K562 (cell line): ENCODE data around the gene WDR54. TPM values are rescaled to one million over a fixed set of nuclear protein-coding genes. Genes with fewer than 3 reads are reported as not detected.

Source experiments
- CBX1 ChIP-seq: sonication (generic); IDR thresholded peaks from 2 replicates; pipeline ENCODE4 v1.6.1; 2016; ENCODE audit warnings: antibody characterized with exemption, low read depth, mild to moderate bottlenecking
- JUND ChIP-seq, 2 experiments: IDR thresholded peaks; 2 replicates in 1 of 2; 3 replicates in 1 of 2; pipeline ENCODE4 v1.6.1; 2011; ENCODE audit warnings: borderline replicate concordance in 2 of 2, low read depth in 2 of 2, low read length in 2 of 2, improper control_type of control experiment in 1 of 2, missing biosample characterization in 1 of 2, missing genetic modification characterization in 1 of 2, missing genetic modification reagents in 1 of 2
- MCM2 ChIP-seq: fragments of 450-650 bp; IDR thresholded peaks from 2 replicates; pipeline ENCODE4 v1.6.1; 2017; ENCODE audit warnings: low read depth, mild to moderate bottlenecking
- NFATC3 ChIP-seq: fragments of 450-650 bp; IDR thresholded peaks from 2 replicates; pipeline ENCODE4 v1.6.1; 2017; ENCODE audit warnings: mild to moderate bottlenecking
- PHF20 ChIP-seq: fragments of 450-650 bp; IDR thresholded peaks from 2 replicates; pipeline ENCODE4 v1.6.1; 2018; ENCODE audit not compliant: partially characterized antibody
- POLR2B ChIP-seq: fragments of 450-650 bp; IDR thresholded peaks from 2 replicates; pipeline ENCODE4 v1.6.1; 2018; ENCODE audit warnings: low read depth; ENCODE audit not compliant: partially characterized antibody
- ZNF146 ChIP-seq: IDR thresholded peaks from one replicate; pipeline ENCODE4 v1.6.1; 2018; ENCODE audit warnings: missing compliant biosample characterization; ENCODE audit not compliant: unreplicated experiment
- ZNF212 ChIP-seq: fragments of 450-650 bp; formaldehyde crosslinking; IDR thresholded peaks from 2 replicates; pipeline ENCODE4 v1.4.0; 2020; ENCODE audit warnings: mild to moderate bottlenecking
- ZNF583 ChIP-seq: fragments of 250-450 bp; sonication (Bioruptor Pico); IDR thresholded peaks from 2 replicates; pipeline ENCODE4 v1.4.0; 2020
- ZNF75A ChIP-seq: fragments of 450-650 bp; formaldehyde crosslinking; IDR thresholded peaks from 2 replicates; pipeline ENCODE4 v1.4.0; 2020; ENCODE audit warnings: mild to moderate bottlenecking
- polyA plus RNA-seq, 8 experiments: library from polyadenylated mRNA; depleted of rRNA in 4 of 8; stranded (reverse) in 5 of 8; unstranded in 3 of 8; fragments of >200 nt; fragmentation: Nextera tagmentation in 2 of 8; fragmentation: Illumina TruSeq in 1 of 8; extraction: Ambion mirVana in 2 of 8; extraction: Trizol in 1 of 8; gene quantifications; 2 replicates each; pipeline versions ENCODE4 v1.2.1 to v1.2.3, GENCODE V29; 2011 to 2014; ENCODE audit warnings: inconsistent platforms in 1 of 8, missing spikeins in 1 of 8
- total RNA-seq, 7 experiments: library from RNA; depleted of rRNA in 6 of 7; stranded (reverse); fragments of >200 nt in 6 of 7; fragmentation: Illumina TruSeq in 2 of 7; extraction: Trizol in 2 of 7; gene quantifications; 2 replicates each; pipeline versions ENCODE4 v1.2.1 to v1.2.3, GENCODE V29; 2011 to 2021; ENCODE audit warnings: low replicate concordance in 1 of 7
- TF ChIP-seq, protein P1 (sequence below): fragments of 250-450 bp; sonication (Bioruptor Pico); IDR thresholded peaks from 2 replicates; pipeline ENCODE4 v1.4.0; 2020; ENCODE audit warnings: mild to moderate bottlenecking, moderate library complexity, borderline replicate concordance
- TF ChIP-seq, protein P2 (sequence below): fragments of 250-450 bp; sonication (Bioruptor Pico); IDR thresholded peaks from 2 replicates; pipeline ENCODE4 v1.5.0; 2020; ENCODE audit warnings: mild to moderate bottlenecking, borderline replicate concordance
- TF ChIP-seq, protein P3 (sequence below), 2 experiments: fragments of 150-350 bp in 1 of 2; IDR thresholded peaks; 2 replicates each; pipeline ENCODE4 v1.6.1; 2012 to 2016; ENCODE audit warnings: low read depth in 2 of 2, low read length in 2 of 2, mild to moderate bottlenecking in 1 of 2, moderate library complexity in 1 of 2
- TF ChIP-seq, protein P4 (sequence below), 3 experiments: IDR thresholded peaks in 2 of 3; conservative IDR thresholded peaks in 1 of 3; 2 replicates each; pipeline ENCODE4 v1.5.1; 2011 to 2012; ENCODE audit warnings: low read length in 3 of 3, mild to moderate bottlenecking in 3 of 3, control low read depth in 2 of 3, improper control_type of control experiment in 1 of 3, inconsistent platforms in 1 of 3, low read depth in 1 of 3, mixed read lengths in 1 of 3, moderate library complexity in 1 of 3; ENCODE audit not compliant: insufficient read depth in 2 of 3
- TF ChIP-seq, protein P5 (sequence below): fragments of 250-450 bp; sonication (Bioruptor Pico); IDR thresholded peaks from 2 replicates; pipeline ENCODE4 v1.8.0; 2021; ENCODE audit warnings: borderline replicate concordance, mild to moderate bottlenecking, moderate library complexity; ENCODE audit not compliant: poor library complexity, severe bottlenecking

WDR54 gene
- total and polyA plus RNA-seq, 9 of the 15 experiments (the other 6 are each of a cell fraction or from before 2014, with no cell fraction given): 5.2 to 15.2 (median 7.4) TPM

DNA sequence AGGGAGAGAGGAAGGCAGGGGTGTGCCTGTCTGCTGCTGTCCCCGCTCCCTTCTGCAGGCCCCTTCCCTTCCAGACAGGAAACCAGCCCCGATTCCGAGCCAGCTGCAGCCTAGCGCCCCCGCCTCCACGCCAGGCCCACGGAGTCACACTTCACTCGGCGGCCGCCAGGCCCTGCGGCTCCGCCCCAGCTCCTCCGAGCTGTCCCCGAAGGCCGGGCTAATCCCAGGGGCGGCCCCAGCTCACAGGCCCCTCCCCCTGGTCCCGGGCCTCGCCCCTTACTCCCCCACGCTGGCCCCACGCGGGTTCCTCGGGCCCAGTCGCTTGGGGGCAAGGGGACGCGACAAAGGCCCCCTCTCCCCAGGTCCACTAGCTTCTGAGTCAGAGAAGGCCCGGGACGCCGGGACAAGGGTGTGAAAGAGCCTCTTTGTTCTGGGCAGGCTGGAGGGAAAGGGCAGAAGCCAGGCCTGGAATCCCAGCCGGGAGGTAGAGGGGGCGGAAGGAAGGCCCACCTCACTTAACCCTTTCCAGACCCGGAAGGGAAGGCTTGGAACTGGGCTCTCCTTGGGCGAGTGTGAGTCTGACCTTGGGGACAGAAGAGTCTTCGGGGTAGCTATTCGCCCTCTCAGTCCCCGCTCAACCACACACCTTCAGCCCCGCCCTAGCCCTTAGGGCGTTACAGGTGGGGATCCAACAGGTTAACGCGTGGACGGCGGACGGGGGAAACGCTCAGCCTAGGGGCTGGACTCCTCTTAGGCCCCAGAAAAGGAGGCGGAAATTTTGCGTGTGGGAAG lies 19.0 kb downstream of the WDR54 start (continued):
- TF ChIP-seq MCM2 (no peak), JUND (IDR thresholded peaks at IDR 0.05; ENCODE audit: borderline replicate concordance, low read depth, low read length) (no peak), JUND (tag; IDR thresholded peaks at IDR 0.05; ENCODE audit: borderline replicate concordance, low read depth, low read length) (no peak; the same call in 2 of the 3 replicates), POLR2B (peak; percentile 59), ZNF75A (CRISPR knock-in tag) (no peak), NFATC3 (no peak), ZNF583 (no peak), ZNF212 (no peak), PHF20 (peak; percentile 12), ZNF146 (CRISPR knock-in tag) (no peak), CBX1 (no peak)
- TF ChIP-seq, protein P1, sequence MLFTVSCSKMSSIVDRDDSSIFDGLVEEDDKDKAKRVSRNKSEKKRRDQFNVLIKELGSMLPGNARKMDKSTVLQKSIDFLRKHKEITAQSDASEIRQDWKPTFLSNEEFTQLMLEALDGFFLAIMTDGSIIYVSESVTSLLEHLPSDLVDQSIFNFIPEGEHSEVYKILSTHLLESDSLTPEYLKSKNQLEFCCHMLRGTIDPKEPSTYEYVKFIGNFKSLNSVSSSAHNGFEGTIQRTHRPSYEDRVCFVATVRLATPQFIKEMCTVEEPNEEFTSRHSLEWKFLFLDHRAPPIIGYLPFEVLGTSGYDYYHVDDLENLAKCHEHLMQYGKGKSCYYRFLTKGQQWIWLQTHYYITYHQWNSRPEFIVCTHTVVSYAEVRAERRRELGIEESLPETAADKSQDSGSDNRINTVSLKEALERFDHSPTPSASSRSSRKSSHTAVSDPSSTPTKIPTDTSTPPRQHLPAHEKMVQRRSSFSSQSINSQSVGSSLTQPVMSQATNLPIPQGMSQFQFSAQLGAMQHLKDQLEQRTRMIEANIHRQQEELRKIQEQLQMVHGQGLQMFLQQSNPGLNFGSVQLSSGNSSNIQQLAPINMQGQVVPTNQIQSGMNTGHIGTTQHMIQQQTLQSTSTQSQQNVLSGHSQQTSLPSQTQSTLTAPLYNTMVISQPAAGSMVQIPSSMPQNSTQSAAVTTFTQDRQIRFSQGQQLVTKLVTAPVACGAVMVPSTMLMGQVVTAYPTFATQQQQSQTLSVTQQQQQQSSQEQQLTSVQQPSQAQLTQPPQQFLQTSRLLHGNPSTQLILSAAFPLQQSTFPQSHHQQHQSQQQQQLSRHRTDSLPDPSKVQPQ (CRISPR knock-in tag): no peak
- TF ChIP-seq, protein P2, sequence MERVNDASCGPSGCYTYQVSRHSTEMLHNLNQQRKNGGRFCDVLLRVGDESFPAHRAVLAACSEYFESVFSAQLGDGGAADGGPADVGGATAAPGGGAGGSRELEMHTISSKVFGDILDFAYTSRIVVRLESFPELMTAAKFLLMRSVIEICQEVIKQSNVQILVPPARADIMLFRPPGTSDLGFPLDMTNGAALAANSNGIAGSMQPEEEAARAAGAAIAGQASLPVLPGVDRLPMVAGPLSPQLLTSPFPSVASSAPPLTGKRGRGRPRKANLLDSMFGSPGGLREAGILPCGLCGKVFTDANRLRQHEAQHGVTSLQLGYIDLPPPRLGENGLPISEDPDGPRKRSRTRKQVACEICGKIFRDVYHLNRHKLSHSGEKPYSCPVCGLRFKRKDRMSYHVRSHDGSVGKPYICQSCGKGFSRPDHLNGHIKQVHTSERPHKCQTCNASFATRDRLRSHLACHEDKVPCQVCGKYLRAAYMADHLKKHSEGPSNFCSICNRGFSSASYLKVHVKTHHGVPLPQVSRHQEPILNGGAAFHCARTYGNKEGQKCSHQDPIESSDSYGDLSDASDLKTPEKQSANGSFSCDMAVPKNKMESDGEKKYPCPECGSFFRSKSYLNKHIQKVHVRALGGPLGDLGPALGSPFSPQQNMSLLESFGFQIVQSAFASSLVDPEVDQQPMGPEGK (CRISPR knock-in tag): no peak
- TF ChIP-seq, protein P3, sequence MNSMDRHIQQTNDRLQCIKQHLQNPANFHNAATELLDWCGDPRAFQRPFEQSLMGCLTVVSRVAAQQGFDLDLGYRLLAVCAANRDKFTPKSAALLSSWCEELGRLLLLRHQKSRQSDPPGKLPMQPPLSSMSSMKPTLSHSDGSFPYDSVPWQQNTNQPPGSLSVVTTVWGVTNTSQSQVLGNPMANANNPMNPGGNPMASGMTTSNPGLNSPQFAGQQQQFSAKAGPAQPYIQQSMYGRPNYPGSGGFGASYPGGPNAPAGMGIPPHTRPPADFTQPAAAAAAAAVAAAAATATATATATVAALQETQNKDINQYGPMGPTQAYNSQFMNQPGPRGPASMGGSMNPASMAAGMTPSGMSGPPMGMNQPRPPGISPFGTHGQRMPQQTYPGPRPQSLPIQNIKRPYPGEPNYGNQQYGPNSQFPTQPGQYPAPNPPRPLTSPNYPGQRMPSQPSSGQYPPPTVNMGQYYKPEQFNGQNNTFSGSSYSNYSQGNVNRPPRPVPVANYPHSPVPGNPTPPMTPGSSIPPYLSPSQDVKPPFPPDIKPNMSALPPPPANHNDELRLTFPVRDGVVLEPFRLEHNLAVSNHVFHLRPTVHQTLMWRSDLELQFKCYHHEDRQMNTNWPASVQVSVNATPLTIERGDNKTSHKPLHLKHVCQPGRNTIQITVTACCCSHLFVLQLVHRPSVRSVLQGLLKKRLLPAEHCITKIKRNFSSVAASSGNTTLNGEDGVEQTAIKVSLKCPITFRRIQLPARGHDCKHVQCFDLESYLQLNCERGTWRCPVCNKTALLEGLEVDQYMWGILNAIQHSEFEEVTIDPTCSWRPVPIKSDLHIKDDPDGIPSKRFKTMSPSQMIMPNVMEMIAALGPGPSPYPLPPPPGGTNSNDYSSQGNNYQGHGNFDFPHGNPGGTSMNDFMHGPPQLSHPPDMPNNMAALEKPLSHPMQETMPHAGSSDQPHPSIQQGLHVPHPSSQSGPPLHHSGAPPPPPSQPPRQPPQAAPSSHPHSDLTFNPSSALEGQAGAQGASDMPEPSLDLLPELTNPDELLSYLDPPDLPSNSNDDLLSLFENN (IDR thresholded peaks at IDR 0.05; ENCODE audit: low read depth in 2 of 2, low read length in 2 of 2): no peak
- TF ChIP-seq, protein P4, sequence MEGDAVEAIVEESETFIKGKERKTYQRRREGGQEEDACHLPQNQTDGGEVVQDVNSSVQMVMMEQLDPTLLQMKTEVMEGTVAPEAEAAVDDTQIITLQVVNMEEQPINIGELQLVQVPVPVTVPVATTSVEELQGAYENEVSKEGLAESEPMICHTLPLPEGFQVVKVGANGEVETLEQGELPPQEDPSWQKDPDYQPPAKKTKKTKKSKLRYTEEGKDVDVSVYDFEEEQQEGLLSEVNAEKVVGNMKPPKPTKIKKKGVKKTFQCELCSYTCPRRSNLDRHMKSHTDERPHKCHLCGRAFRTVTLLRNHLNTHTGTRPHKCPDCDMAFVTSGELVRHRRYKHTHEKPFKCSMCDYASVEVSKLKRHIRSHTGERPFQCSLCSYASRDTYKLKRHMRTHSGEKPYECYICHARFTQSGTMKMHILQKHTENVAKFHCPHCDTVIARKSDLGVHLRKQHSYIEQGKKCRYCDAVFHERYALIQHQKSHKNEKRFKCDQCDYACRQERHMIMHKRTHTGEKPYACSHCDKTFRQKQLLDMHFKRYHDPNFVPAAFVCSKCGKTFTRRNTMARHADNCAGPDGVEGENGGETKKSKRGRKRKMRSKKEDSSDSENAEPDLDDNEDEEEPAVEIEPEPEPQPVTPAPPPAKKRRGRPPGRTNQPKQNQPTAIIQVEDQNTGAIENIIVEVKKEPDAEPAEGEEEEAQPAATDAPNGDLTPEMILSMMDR (IDR thresholded peaks at IDR 0.05 in 2 of 3, conservative IDR thresholded peaks at IDR 0.05 in 1 of 3; ENCODE audit: insufficient read depth in 2 of 3, low read depth in 1 of 3, low read length in 3 of 3): peak; percentile 37 to 51 (median 42); a peak in 4 of 6 replicates
- TF ChIP-seq, protein P5, sequence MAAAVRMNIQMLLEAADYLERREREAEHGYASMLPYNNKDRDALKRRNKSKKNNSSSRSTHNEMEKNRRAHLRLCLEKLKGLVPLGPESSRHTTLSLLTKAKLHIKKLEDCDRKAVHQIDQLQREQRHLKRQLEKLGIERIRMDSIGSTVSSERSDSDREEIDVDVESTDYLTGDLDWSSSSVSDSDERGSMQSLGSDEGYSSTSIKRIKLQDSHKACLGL (CRISPR knock-in tag): no peak
